LNCaP clone FGC (cell line): ENCODE data around the gene SARDH.

Source experiments
- DNase-seq: peaks from one replicate; pipeline ENCODE4 v3.0.0-alpha.2; 2011; ENCODE audit warnings: low read depth
- H3K4me3 ChIP-seq: 2 replicates; pipeline ENCODE4 v1.5.1; 2011; ENCODE audit warnings: mild to moderate bottlenecking, low read depth, low read length, control low read depth
- TF ChIP-seq, protein P1 (sequence below): IDR thresholded peaks from 2 replicates; pipeline ENCODE4 v1.5.1; 2012; ENCODE audit warnings: mild to moderate bottlenecking; ENCODE audit not compliant: control insufficient read depth, insufficient read depth; ENCODE audit errors: extremely low read depth

Gene SARDH

DNA sequence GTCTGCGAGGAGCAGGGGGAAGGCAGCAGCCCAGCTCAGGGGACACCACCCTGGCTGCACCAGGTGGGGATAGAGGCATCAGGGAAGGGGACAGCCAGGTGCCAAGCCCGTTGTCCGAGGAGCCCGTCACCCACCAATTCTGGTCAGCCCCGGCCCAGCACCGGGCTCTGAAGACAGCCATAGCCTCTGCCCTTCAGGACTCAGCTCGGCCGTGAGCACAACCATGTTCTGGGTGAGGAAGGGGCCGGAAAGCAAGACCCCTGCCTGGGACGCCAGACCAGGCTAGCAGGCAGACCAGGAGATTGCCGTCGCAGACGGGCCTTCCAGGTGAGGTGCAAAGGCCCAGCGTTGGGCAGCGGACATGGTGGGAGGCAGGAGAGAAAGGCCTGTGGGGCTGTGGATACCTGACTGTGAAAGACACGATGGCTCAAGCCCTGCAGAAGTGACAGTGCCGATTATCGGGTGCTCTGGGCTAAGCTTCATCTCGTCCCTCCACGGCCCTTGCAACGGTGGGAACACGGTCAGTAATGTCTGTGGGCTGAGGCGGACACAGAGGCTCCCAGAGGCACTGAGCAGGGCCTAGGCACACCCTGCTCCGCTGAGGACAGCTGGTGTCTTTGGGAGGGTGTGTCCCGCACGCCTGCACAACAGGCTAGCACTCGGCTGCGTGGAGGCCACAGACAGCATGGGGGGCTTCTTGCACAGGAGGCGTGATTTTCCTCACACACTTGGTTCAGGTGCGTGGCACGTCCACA, 65.5 kb downstream of the SARDH start:
- TF ChIP-seq, protein P1, sequence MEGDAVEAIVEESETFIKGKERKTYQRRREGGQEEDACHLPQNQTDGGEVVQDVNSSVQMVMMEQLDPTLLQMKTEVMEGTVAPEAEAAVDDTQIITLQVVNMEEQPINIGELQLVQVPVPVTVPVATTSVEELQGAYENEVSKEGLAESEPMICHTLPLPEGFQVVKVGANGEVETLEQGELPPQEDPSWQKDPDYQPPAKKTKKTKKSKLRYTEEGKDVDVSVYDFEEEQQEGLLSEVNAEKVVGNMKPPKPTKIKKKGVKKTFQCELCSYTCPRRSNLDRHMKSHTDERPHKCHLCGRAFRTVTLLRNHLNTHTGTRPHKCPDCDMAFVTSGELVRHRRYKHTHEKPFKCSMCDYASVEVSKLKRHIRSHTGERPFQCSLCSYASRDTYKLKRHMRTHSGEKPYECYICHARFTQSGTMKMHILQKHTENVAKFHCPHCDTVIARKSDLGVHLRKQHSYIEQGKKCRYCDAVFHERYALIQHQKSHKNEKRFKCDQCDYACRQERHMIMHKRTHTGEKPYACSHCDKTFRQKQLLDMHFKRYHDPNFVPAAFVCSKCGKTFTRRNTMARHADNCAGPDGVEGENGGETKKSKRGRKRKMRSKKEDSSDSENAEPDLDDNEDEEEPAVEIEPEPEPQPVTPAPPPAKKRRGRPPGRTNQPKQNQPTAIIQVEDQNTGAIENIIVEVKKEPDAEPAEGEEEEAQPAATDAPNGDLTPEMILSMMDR: no peak
- DNase-seq: no peak

DNA sequence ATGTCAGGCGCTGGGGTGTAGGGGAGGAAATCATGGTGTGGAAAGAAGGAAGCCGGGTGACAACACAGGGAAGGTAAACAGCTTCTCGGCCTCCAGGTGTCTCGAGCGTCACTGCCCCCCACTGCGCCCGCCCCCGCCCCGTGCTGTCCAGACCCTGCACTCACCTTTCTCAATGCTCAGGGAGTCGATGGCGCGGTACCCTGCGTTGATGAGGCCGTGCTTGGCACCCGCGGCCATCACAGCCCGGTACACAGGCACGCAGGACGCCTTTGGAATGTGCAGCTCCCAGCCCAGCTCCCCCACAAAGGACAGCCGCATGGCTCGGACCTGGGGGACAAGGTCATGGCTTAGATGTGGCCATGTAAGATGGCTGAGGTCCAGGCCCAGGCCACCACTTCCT, 66.8 kb downstream of the SARDH start:
- DNase-seq: no peak
- TF ChIP-seq, protein P1: no peak
- no peak overlapping the region for H3K4me3 ChIP-seq

More for the DNA sequence above, 65.5 kb downstream of the SARDH start:
- H3K4me3 ChIP-seq: no peak overlapping the region

DNA sequence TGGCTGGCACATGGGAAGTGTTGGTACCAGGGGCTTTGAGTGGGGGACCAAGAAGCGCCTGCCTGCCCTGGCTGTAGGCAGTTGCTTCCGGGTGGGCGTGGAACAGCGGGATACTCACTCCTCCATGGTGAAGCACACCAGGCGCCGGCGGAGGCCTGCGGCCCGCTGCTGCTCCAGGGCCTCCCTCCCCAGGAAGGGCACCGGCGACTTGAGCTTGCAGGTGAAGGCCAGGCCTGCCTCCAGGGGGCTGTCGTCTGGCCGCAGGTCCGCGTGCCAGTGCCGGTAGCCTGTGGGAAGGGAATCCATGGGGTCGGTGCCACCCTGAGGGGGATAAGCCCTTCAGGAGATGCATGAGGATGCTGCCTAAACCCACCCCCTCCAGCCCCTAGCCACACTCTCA, 67.7 kb downstream of the SARDH start:
- no peak overlapping the region for H3K4me3 ChIP-seq
- no peak for DNase-seq
- TF ChIP-seq, protein P1: no peak

DNA sequence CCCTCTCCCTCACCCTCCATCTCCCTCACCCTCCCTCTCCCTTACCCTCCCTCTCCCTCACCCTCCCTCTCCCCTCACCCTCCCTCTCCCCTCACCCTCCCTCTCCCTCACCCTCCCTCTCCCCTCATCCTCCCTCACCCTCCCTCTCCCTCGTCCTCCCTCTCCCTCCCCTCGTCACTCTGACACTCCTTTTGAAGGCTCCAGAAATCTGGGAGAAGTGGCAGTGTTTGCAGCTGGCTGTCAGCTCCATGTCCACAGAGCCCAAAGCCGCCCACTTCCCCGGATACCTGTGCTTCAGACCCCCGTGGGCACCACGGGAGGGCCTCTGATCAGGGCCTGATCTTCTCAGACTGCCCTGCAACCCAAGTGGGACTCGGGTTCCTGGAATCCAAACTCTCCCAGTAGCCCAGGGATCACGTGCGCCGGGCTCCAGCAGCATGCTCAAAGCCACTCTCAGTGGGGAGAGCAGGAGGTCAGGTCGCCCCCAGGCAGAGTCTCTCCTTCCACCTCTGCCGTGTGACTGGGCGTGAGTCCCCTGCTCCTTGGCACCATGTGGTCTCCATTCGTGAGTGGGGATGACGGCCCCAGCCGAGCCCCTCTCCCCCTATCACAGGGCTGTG, 68.9 kb downstream of the SARDH start:
- H3K4me3 ChIP-seq: no peak overlapping the region
- no peak for DNase-seq
- TF ChIP-seq, protein P1: no peak

DNA sequence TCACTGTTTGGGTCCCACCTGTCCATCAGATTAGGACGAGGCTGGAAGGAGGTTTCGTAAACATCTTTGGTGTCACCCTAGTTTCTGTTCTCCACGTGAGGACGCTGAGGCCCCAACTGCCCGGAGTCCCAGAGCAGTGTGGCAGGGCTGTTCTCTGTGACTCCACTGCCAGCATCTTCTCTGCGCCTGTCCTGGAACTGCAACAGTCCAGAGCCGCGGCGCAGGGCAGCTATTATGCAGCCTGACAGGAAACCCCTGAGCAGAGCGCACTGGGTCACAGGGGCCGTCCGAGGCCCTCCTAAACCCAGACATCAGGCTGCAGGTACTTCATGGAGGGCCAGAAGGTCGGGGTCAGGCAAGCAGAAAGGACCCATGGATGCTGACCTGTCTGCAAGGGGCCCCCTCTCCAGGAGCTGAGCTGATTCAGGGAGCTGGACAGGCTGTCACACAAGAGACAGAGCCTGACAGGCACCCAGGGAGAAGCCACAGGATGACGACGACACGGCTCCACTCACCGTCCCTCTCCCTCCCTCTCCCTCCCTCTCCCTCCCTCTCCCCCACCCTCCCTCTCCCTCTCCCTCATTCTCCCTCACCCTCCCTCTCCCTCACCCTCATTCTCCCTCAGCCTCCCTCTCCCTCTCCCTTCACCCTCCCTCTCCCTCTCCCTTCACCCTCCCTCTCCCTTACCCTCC, 70.2 kb downstream of the SARDH start:
- TF ChIP-seq, protein P1: no peak
- H3K4me3 ChIP-seq: no peak overlapping the region
- DNase-seq: no peak

DNA sequence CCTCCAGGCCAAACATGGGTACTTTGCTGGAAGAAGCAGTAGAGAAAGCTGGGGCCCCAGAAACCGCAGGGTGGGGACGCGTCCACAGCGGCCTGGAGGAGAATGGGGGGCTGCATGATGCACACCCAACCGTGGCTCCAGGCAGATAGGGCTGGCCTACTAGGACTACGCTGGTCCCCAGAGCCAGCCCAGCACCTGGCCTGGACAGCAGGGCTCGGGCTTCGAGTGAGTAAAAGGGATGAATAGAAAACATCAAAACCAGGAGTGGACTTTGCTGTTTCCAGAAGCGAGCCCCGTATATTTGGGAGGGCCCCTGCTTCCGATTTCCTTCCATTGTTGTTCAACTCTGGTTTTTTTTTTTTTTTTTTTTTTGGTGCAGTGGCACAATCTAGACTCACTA, 71.3 kb downstream of the SARDH start:
- no peak overlapping the region for H3K4me3 ChIP-seq
- DNase-seq: no peak
- TF ChIP-seq, protein P1: no peak
